ENCODE measurements around the gene PNMA6F. TPM values are rescaled to one million over a fixed set of nuclear protein-coding genes. Genes with fewer than 3 reads are reported as not detected.

The PNMA6F gene
- total RNA-seq, 2 donors from 2014 or later: not detected

GRCh38 chrX:153361781-153362397 lies 40.3 kb upstream of the PNMA6F start:
- no peak for DNase-seq
- H3K9me3 ChIP-seq (ENCODE audit: control insufficient read depth, low read length): no peaks in the 10 kb centered on the region
- no peaks in the 10 kb centered on the region for H3K4me1 Mint-ChIP-seq
- H3K27ac Mint-ChIP-seq: no peak overlapping the region
- H3K4me3 Mint-ChIP-seq: no peak overlapping the region
- H3K36me3 ChIP-seq (ENCODE audit: control insufficient read depth, insufficient read depth, low read length): no peaks in the 10 kb centered on the region
- H3K4me1 ChIP-seq (ENCODE audit: control insufficient read depth, insufficient read depth, low read length): no peaks in the 10 kb centered on the region
- 100% methylated on average over 1 of the region's 2 CpGs; no CpG with 5 or more reads in 1 of the 2 experiments for WGBS, 2 experiments (ENCODE audit: insufficient coverage in 1 of 2, insufficient read length in 1 of 2)
- no peaks in the 10 kb centered on the region for H3K27me3 ChIP-seq (ENCODE audit: control insufficient read depth, insufficient read depth, low read length, poor library complexity, severe bottlenecking)
- H3K9ac ChIP-seq (ENCODE audit: extremely low read depth, low read length, poor library complexity, severe bottlenecking): no peak overlapping the region
- no peaks in the 10 kb centered on the region for H3K27me3 Mint-ChIP-seq (ENCODE audit: insufficient read depth)
- no peak for TF ChIP-seq CTCF (conservative IDR thresholded peaks at IDR 0.05)
- no peak overlapping the region for H3K27ac ChIP-seq (ENCODE audit: low read depth, low read length)
- no peaks in the 10 kb centered on the region for H3K36me3 Mint-ChIP-seq (ENCODE audit: low read depth)
- peaks cover 56% of the 10 kb centered on the region for H3K9me3 Mint-ChIP-seq
- H3K4me3 ChIP-seq (ENCODE audit: low read length): no peak overlapping the region

- Histone ChIP-seq H3K9ac (ENCODE audit: extremely low read depth, low read length, poor library complexity, severe bottlenecking) (no peak overlapping the region), H3K4me3 (ENCODE audit: low read length) (no peak overlapping the region), H3K27ac (ENCODE audit: low read depth, low read length) (no peak overlapping the region), H3K27me3 (ENCODE audit: control insufficient read depth, insufficient read depth, low read length, poor library complexity, severe bottlenecking) (no peaks in the 10 kb centered on the region), H3K36me3 (ENCODE audit: control insufficient read depth, insufficient read depth, low read length) (no peaks in the 10 kb centered on the region), H3K9me3 (ENCODE audit: control insufficient read depth, low read length) (no peaks in the 10 kb centered on the region), H3K4me1 (ENCODE audit: control insufficient read depth, insufficient read depth, low read length) (no peaks in the 10 kb centered on the region)
- no peak overlapping the region for H3K27ac Mint-ChIP-seq
- 78% methylated on average over 1 of the region's 1 CpG; no CpG with 5 or more reads in 1 of the 2 experiments for WGBS, 2 experiments (ENCODE audit: insufficient coverage in 1 of 2, insufficient read length in 1 of 2)
- H3K4me1 Mint-ChIP-seq: no peaks in the 10 kb centered on the region
- DNase-seq: no peak
- no peak overlapping the region for H3K4me3 Mint-ChIP-seq
- no peaks in the 10 kb centered on the region for H3K27me3 Mint-ChIP-seq (ENCODE audit: insufficient read depth)
- no peak for TF ChIP-seq CTCF (conservative IDR thresholded peaks at IDR 0.05)
- H3K36me3 Mint-ChIP-seq (ENCODE audit: low read depth): no peaks in the 10 kb centered on the region
- H3K9me3 Mint-ChIP-seq: peaks cover 82% of the 10 kb centered on the region
Measured at GRCh38 chrX:153357877-153358276, 36.3 kb upstream of the PNMA6F start.

- Mint-ChIP-seq H3K27me3 (ENCODE audit: insufficient read depth) (no peaks in the 10 kb centered on the region), H3K27ac (no peak overlapping the region), H3K9me3 (peaks cover 84% of the 10 kb centered on the region), H3K36me3 (ENCODE audit: low read depth) (peaks cover 13% of the 10 kb centered on the region), H3K4me1 (peaks cover 6% of the 10 kb centered on the region), H3K4me3 (no peak overlapping the region)
- DNase-seq: peak; percentile 54
- no peaks in the 10 kb centered on the region for H3K4me1 ChIP-seq (ENCODE audit: control insufficient read depth, insufficient read depth, low read length)
- H3K9ac ChIP-seq (ENCODE audit: extremely low read depth, low read length, poor library complexity, severe bottlenecking): no peak overlapping the region
- H3K27ac ChIP-seq (ENCODE audit: low read depth, low read length): no peak overlapping the region
- TF ChIP-seq CTCF (conservative IDR thresholded peaks at IDR 0.05): peak; percentile 43
- no peaks in the 10 kb centered on the region for H3K27me3 ChIP-seq (ENCODE audit: control insufficient read depth, insufficient read depth, low read length, poor library complexity, severe bottlenecking)
- no peaks in the 10 kb centered on the region for H3K9me3 ChIP-seq (ENCODE audit: control insufficient read depth, low read length)
- peaks cover 9% of the 10 kb centered on the region for H3K36me3 ChIP-seq (ENCODE audit: control insufficient read depth, insufficient read depth, low read length)
- H3K4me3 ChIP-seq (ENCODE audit: low read length): no peak overlapping the region
- 80 to 89% methylated on average over 1 to 12 of the region's 12 CpGs for WGBS, 2 experiments (ENCODE audit: insufficient coverage in 1 of 2, insufficient read length in 1 of 2)
Measured at GRCh38 chrX:153353416-153353815, 31.8 kb upstream of the PNMA6F start.
